H1 (cell line): ENCODE measurements around the gene MSANTD2. TPM values are rescaled to one million over a fixed set of nuclear protein-coding genes. Genes with fewer than 3 reads are reported as not detected.

ENCODE experiments used
- CTCF ChIA-PET: fragments of 300-600 bp; sonication (Branson Sonifier 250); formaldehyde crosslinking; loops from one replicate; lab custom pipeline; 2021; ENCODE audit not compliant: partially characterized antibody; lab: Charles Lee
- POLR2A ChIA-PET: fragments of 300-600 bp; sonication (Branson Sonifier 250); formaldehyde crosslinking; loops from one replicate; lab custom pipeline; 2021; ENCODE audit warnings: inconsistent platforms; ENCODE audit not compliant: partially characterized antibody; lab: Charles Lee
- DNase-seq, 2 experiments: peaks; one replicate each; pipeline versions ENCODE4 v3.0.0 to v3.0.0-alpha.2; 2010 to 2022; ENCODE audit warnings: low spot score in 2 of 2, low read depth in 1 of 2, mixed read lengths in 1 of 2
- FAIRE-seq: peaks from 2 replicates; lab custom pipeline; 2011; peaks lifted over from hg19 to GRCh38; lab: Jason Lieb, UNC
- H2AFZ ChIP-seq: 2 replicates; pipeline ENCODE4 v1.8.1; 2012; ENCODE audit warnings: low read length, inconsistent platforms
- H2AK5ac ChIP-seq: 2 replicates; pipeline ENCODE4 v1.6.1; 2013; ENCODE audit warnings: low read depth, low read length
- H2BK120ac ChIP-seq: replicated peaks from 2 replicates; pipeline ENCODE3; 2013; ENCODE audit warnings: low read depth, low read length, inconsistent platforms
- H2BK12ac ChIP-seq: 2 replicates; pipeline ENCODE4 v1.6.1; 2013; ENCODE audit warnings: low read depth, low read length
- H2BK15ac ChIP-seq: 2 replicates; pipeline ENCODE4 v1.6.1; 2013; ENCODE audit warnings: low read length
- H2BK20ac ChIP-seq: 2 replicates; pipeline ENCODE4 v1.6.1; 2013; ENCODE audit warnings: low read length
- H2BK5ac ChIP-seq: 2 replicates; pipeline ENCODE4 v1.6.1; 2013; ENCODE audit warnings: low read depth, low read length
- H3K14ac ChIP-seq: 2 replicates; pipeline ENCODE4 v1.6.1; 2013; ENCODE audit warnings: inconsistent platforms; ENCODE audit not compliant: insufficient read length
- H3K18ac ChIP-seq: 2 replicates; pipeline ENCODE4 v1.6.1; 2013; ENCODE audit warnings: low read length; ENCODE audit errors: extremely low read depth
- H3K23ac ChIP-seq: 2 replicates; pipeline ENCODE4 v1.6.1; 2013; ENCODE audit warnings: inconsistent platforms; ENCODE audit not compliant: insufficient read length
- H3K23me2 ChIP-seq: 2 replicates; pipeline ENCODE4 v1.6.1; 2013; ENCODE audit warnings: low read depth, low read length
- H3K27ac ChIP-seq: 2 replicates; pipeline ENCODE4 v1.6.1; 2011; ENCODE audit warnings: low read depth, low read length, inconsistent platforms
- H3K27me3 ChIP-seq, 4 experiments: replicated peaks in 1 of 4; 1 replicate in 1 of 4; 2 replicates in 3 of 4; pipeline versions ENCODE4 v1.6.1 to v1.8.1; 2011 to 2013; ENCODE audit warnings: low read length in 3 of 4, mild to moderate bottlenecking in 3 of 4, inconsistent platforms in 2 of 4, mixed read lengths in 2 of 4, moderate library complexity in 1 of 4; ENCODE audit not compliant: control insufficient read depth in 3 of 4, insufficient read depth in 3 of 4; ENCODE audit errors: extremely low read depth in 1 of 4
- H3K36me3 ChIP-seq, 4 experiments: 2 replicates each; pipeline versions ENCODE4 v1.6.1 to v1.8.1; 2011 to 2013; ENCODE audit warnings: mild to moderate bottlenecking in 4 of 4, low read length in 3 of 4, moderate library complexity in 2 of 4, control low read depth in 1 of 4, inconsistent platforms in 1 of 4; ENCODE audit not compliant: insufficient read depth in 4 of 4, control insufficient read depth in 2 of 4
- H3K4ac ChIP-seq: replicated peaks from 2 replicates; pipeline ENCODE3; 2013; ENCODE audit warnings: low read length, low read depth, mixed read lengths, inconsistent platforms; ENCODE audit not compliant: insufficient read length
- H3K4me1 ChIP-seq, 4 experiments: replicated peaks in 1 of 4; 1 replicate in 1 of 4; 2 replicates in 3 of 4; pipeline versions ENCODE4 v1.6.1 to v1.8.1; 2011 to 2013; ENCODE audit warnings: low read length in 3 of 4, inconsistent platforms in 2 of 4, mixed read lengths in 1 of 4; ENCODE audit not compliant: insufficient read depth in 4 of 4, control insufficient read depth in 3 of 4
- H3K4me2 ChIP-seq, 2 experiments: 2 replicates each; pipeline versions ENCODE4 v1.6.1 to v1.8.1; 2011 to 2013; ENCODE audit warnings: low read depth in 2 of 2, low read length in 2 of 2, control low read depth in 1 of 2, inconsistent platforms in 1 of 2, mild to moderate bottlenecking in 1 of 2; ENCODE audit not compliant: insufficient read depth in 1 of 2
- H3K4me3 ChIP-seq, 4 experiments: fragments of 200-600, 300-600 bp in 1 of 4; sonication (generic), shearing (Covaris generic), sonication (Bioruptor Twin) in 1 of 4; 2 replicates each; pipeline versions ENCODE4 v1.5.1 to v1.8.1; 2011 to 2016; ENCODE audit warnings: low read length in 4 of 4, low read depth in 3 of 4, control low read depth in 2 of 4, inconsistent platforms in 2 of 4, mild to moderate bottlenecking in 2 of 4, mixed read lengths in 1 of 4, moderate library complexity in 1 of 4; ENCODE audit not compliant: insufficient read depth in 2 of 4; ENCODE audit errors: extremely low read depth in 1 of 4
- H3K56ac ChIP-seq: replicated peaks from 2 replicates; pipeline ENCODE3; 2013; ENCODE audit warnings: low read depth, mild to moderate bottlenecking, mixed read lengths, low read length, inconsistent platforms; ENCODE audit not compliant: insufficient read length
- H3K79me1 ChIP-seq: 2 replicates; pipeline ENCODE4 v1.6.1; 2013; ENCODE audit warnings: low read depth, low read length, control low read depth
- H3K79me2 ChIP-seq, 2 experiments: 2 replicates each; pipeline versions ENCODE4 v1.6.1 to v1.8.1; 2012 to 2013; ENCODE audit warnings: low read length in 2 of 2, mild to moderate bottlenecking in 2 of 2, inconsistent platforms in 1 of 2; ENCODE audit not compliant: insufficient read depth in 2 of 2, control insufficient read depth in 1 of 2
- H3K9ac ChIP-seq, 4 experiments: replicated peaks in 1 of 4; 1 replicate in 1 of 4; 2 replicates in 3 of 4; pipeline versions ENCODE4 v1.6.1 to v1.8.1; 2011 to 2013; ENCODE audit warnings: low read depth in 3 of 4, low read length in 3 of 4, control low read depth in 2 of 4, mild to moderate bottlenecking in 2 of 4, moderate library complexity in 2 of 4, inconsistent platforms in 1 of 4; ENCODE audit errors: extremely low read depth in 1 of 4
- H3K9me3 ChIP-seq, 2 experiments: 2 replicates each; pipeline versions ENCODE4 v1.6.1 to v1.8.1; 2012 to 2013; ENCODE audit warnings: mild to moderate bottlenecking in 2 of 2, moderate library complexity in 2 of 2, control low read depth in 1 of 2, inconsistent platforms in 1 of 2, low read depth in 1 of 2, low read length in 1 of 2, mixed read lengths in 1 of 2; ENCODE audit not compliant: insufficient read depth in 2 of 2
- H4K20me1 ChIP-seq, 2 experiments: replicated peaks in 1 of 2; 2 replicates each; pipeline versions ENCODE3 to v1.8.1; 2011 to 2013; ENCODE audit warnings: inconsistent platforms in 2 of 2, low read length in 2 of 2, mild to moderate bottlenecking in 1 of 2; ENCODE audit not compliant: insufficient read depth in 2 of 2, control insufficient read depth in 1 of 2
- H4K5ac ChIP-seq: 2 replicates; pipeline ENCODE4 v1.6.1; 2013; ENCODE audit warnings: low read length, low read depth, mixed read lengths, inconsistent platforms; ENCODE audit not compliant: insufficient read length
- H4K8ac ChIP-seq: 2 replicates; pipeline ENCODE4 v1.8.0; 2013; ENCODE audit warnings: mild to moderate bottlenecking, moderate library complexity, low read length, inconsistent platforms; ENCODE audit not compliant: insufficient read depth; ENCODE audit errors: extremely low read depth
- H4K91ac ChIP-seq: replicated peaks from 2 replicates; pipeline ENCODE3; 2013; ENCODE audit warnings: low read length, mixed read lengths, inconsistent platforms; ENCODE audit not compliant: insufficient read length
- BACH1 ChIP-seq: IDR thresholded peaks from 2 replicates; pipeline ENCODE4 v1.6.1; 2012; ENCODE audit warnings: low read length, improper control_type of control experiment
- CBX8 ChIP-seq: fragments of 300-800, 300-1000 bp; sonication (generic); IDR thresholded peaks from 2 replicates; pipeline ENCODE4 v1.7.1; 2016; ENCODE audit warnings: low read depth, low read length, borderline replicate concordance
- CEBPB ChIP-seq: IDR thresholded peaks from 2 replicates; pipeline ENCODE4 v1.6.1; 2012; ENCODE audit warnings: low read depth, low read length
- CHD1 ChIP-seq: IDR thresholded peaks from 2 replicates; pipeline ENCODE4 v1.6.1; 2012; ENCODE audit warnings: low read depth, low read length, improper control_type of control experiment
- CREB1 ChIP-seq: IDR thresholded peaks from 2 replicates; pipeline ENCODE4 v1.6.1; 2012; ENCODE audit warnings: inconsistent platforms
- KDM1A ChIP-seq: fragments of 200-600, 300-600 bp; sonication (generic); IDR thresholded peaks from 2 replicates; pipeline ENCODE4 v1.7.1; 2016; ENCODE audit warnings: mild to moderate bottlenecking, low read length, borderline replicate concordance
- NRF1 ChIP-seq: IDR thresholded peaks from 2 replicates; pipeline ENCODE4 v1.6.1; 2011; ENCODE audit warnings: mild to moderate bottlenecking, low read depth, low read length, improper control_type of control experiment
- SP1 ChIP-seq: IDR thresholded peaks from 2 replicates; pipeline ENCODE4 v1.6.1; 2011; ENCODE audit warnings: low read depth, low read length
- SP4 ChIP-seq: IDR thresholded peaks from 2 replicates; pipeline ENCODE4 v1.6.1; 2012; ENCODE audit warnings: low read length, inconsistent platforms
- SRF ChIP-seq: IDR thresholded peaks from 2 replicates; pipeline ENCODE4 v1.6.1; 2011; ENCODE audit warnings: mild to moderate bottlenecking, low read depth, low read length, moderate library complexity
- TCF12 ChIP-seq: IDR thresholded peaks from 2 replicates; pipeline ENCODE4 v1.6.1; 2011; ENCODE audit warnings: low read depth, mild to moderate bottlenecking, low read length
- YY1 ChIP-seq: IDR thresholded peaks from 2 replicates; pipeline ENCODE4 v1.6.1; 2011; ENCODE audit warnings: low read depth, mild to moderate bottlenecking, low read length
- WGBS, 2 experiments: shearing (Covaris generic) in 1 of 2; methylation state at CpG; one replicate each; pipeline versions ENCODE4 v1.1.6 to v1.1.7; 2013 to 2015; ENCODE audit warnings: low lambda C conversion rate in 2 of 2, mixed read lengths in 2 of 2, inconsistent platforms in 1 of 2, low coverage in 1 of 2, missing lambda C conversion rate in 1 of 2; ENCODE audit not compliant: insufficient replicate concordance in 2 of 2, insufficient coverage in 1 of 2, insufficient read length in 1 of 2; ENCODE audit errors: extremely low coverage in 1 of 2, missing lambda C conversion rate in 1 of 2; 5-methylcytosine and 5-hydroxymethylcytosine counted together
- polyA plus RNA-seq, 7 experiments: library from polyadenylated mRNA; depleted of rRNA in 3 of 7; stranded (reverse) in 5 of 7; unstranded in 2 of 7; fragments of >200 nt in 5 of 7; fragments of 200-250 nt in 2 of 7; gene quantifications; 1 replicate in 5 of 7; 2 replicates in 1 of 7; 4 replicates in 1 of 7; pipeline versions ENCODE4 v1.2.1 to v1.2.3, GENCODE V29; 2011 to 2013; ENCODE audit warnings: missing spikeins in 2 of 7, mixed read lengths in 2 of 7
- total RNA-seq: library from RNA; stranded (reverse); fragmentation: NEBNext Ultra II Directional; extraction: Animal tissue kit (Norgen Biotek cat#: 25700); gene quantifications from 2 replicates; pipeline ENCODE4 v1.2.1, GENCODE V29; 2021
- TF ChIP-seq, protein P1 (sequence below): IDR thresholded peaks from 2 replicates; pipeline ENCODE4 v1.6.1; 2011; ENCODE audit warnings: low read length, improper control_type of control experiment
- TF ChIP-seq, protein P2 (sequence below): IDR thresholded peaks from 2 replicates; pipeline ENCODE4 v1.6.1; 2011; ENCODE audit warnings: low read depth, mild to moderate bottlenecking, low read length; ENCODE audit not compliant: insufficient read depth

MSANTD2 gene
- total and polyA plus RNA-seq, 2 of the 8 experiments (the other 6 are each of a cell fraction or from before 2014, with no cell fraction given), result 8.2 to 15.9 TPM

DNA sequence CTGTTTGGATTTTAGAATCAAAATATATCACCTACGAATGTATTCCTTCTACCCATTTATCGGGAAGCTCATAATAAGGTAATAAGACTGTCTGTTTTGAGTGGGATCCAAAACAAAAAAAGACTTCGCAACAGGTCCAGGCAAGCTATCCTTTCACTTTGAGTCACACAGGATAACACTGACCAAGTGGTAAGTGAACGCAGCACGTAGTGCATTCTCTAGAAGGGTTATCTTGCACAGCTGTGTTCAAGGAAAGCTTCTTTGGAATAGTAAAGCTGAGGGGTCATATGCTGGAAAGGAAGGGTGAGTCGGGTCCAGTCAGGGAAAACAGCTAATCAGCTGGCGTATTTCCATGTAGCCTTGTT lies 82.8 kb downstream of the MSANTD2 start:
- FAIRE-seq, result no peak
- no peak overlapping the region for H2AFZ ChIP-seq

More for the DNA sequence above, 82.8 kb downstream of the MSANTD2 start:
- Histone ChIP-seq H3K9me3 (no peaks in the 10 kb centered on the region), H4K20me1 (no peaks in the 10 kb centered on the region), H3K23me2 (peaks cover 8% of the 10 kb centered on the region), H3K56ac (no peak overlapping the region), H3K36me3 (no peaks in the 10 kb centered on the region), H2BK20ac (no peak overlapping the region), H2AK5ac (no peak overlapping the region), H2BK15ac (no peak overlapping the region), H3K27me3 (peaks cover 47 to 74% (median 70%) of the 10 kb centered on the region in 4 experiments), H2BK120ac (no peak overlapping the region), H3K23ac (no peak overlapping the region), H3K9ac (no peak overlapping the region), H3K79me1 (no peaks in the 10 kb centered on the region), H2BK5ac (no peak overlapping the region), H3K18ac (no peak overlapping the region), H3K4ac (no peak overlapping the region), H3K79me2 (no peaks in the 10 kb centered on the region), H3K27ac (no peak overlapping the region), H3K4me3 (peak overlapping the region in 3 of 4 experiments; percentile 32 to 59 (median 49); a peak in 3 of 8 replicates), H2BK12ac (no peak overlapping the region), H4K91ac (no peak overlapping the region), H4K5ac (no peak overlapping the region), H3K4me1 (peaks cover 0 to 5% (median 3%) of the 10 kb centered on the region in 4 experiments; a peak in 5 of 7 replicates), H3K4me2 (peak overlapping the region; percentile 81 to 87), H3K14ac (no peak overlapping the region), H4K8ac (no peak overlapping the region)
- TF ChIP-seq NRF1 (no peak), CBX8 (no peak), KDM1A (no peak), TCF12 (no peak), YY1 (no peak), CEBPB (no peak), BACH1 (no peak), SP4 (no peak), SP1 (no peak), SRF (no peak), CHD1 (no peak), CREB1 (no peak)
- TF ChIP-seq, protein P1, sequence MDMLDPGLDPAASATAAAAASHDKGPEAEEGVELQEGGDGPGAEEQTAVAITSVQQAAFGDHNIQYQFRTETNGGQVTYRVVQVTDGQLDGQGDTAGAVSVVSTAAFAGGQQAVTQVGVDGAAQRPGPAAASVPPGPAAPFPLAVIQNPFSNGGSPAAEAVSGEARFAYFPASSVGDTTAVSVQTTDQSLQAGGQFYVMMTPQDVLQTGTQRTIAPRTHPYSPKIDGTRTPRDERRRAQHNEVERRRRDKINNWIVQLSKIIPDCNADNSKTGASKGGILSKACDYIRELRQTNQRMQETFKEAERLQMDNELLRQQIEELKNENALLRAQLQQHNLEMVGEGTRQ, result no peak
- TF ChIP-seq, protein P2, sequence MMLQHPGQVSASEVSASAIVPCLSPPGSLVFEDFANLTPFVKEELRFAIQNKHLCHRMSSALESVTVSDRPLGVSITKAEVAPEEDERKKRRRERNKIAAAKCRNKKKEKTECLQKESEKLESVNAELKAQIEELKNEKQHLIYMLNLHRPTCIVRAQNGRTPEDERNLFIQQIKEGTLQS, result no peak
- WGBS, 2 experiments, result 68% methylated on average over 7 of the region's 7 CpGs; no CpG with 5 or more reads in 1 of the 2 experiments
- ChIA-PET POLR2A (interaction anchor here (0.8 to 1.6 kb wide), 4 partner anchors 12 to 83 kb away, joined by 3 to 5 read pairs (median 3); partner anchors contain the start of gene MSANTD2), CTCF (interaction anchor here (0.9 to 1.6 kb wide), 7 partner anchors 17 to 54 kb away, joined by 3 to 6 read pairs (median 4); partner anchors contain the start of gene ESAM)
- no peak for DNase-seq
